Measurements from ENCODE around the gene VPS50.

- TF ChIP-seq CTCF (IDR thresholded peaks at IDR 0.05) (no peak), POLR2AphosphoS5 (IDR thresholded peaks at IDR 0.05) (no peak), POLR2A (IDR thresholded peaks at IDR 0.05) (no peak)
These were observed 12.3 kb upstream of the VPS50 start for GRCh38 chr7:93219868-93220267.

Measured in breast epithelium (tissue), 3 donors.